Stomach (tissue), 4 donors: ENCODE data around the gene SLC7A6OS.

Source experiments
- POLR2A ChIP-seq, 4 donors: fragments of 450-650 bp; IDR thresholded peaks; one replicate each; pipeline ENCODE4 v1.6.1; 2016; ENCODE audit warnings: antibody characterized with exemption in 4 of 4, control low read depth in 2 of 4, mild to moderate bottlenecking in 1 of 4, moderate library complexity in 1 of 4
- POLR2AphosphoS5 ChIP-seq, 3 donors: sonication (generic); formaldehyde crosslinking; IDR thresholded peaks; one replicate each; pipeline ENCODE4 v1.6.1; 2016; ENCODE audit warnings: antibody characterized with exemption in 3 of 3

- TF ChIP-seq POLR2AphosphoS5 (IDR thresholded peaks at IDR 0.05), result no peak
- no peak for TF ChIP-seq POLR2A (IDR thresholded peaks at IDR 0.05)
Observed at GRCh38 chr16:68291227-68291626, 19.5 kb downstream of the SLC7A6OS start.
